Kidney (tissue), 14 donors: Measurements from ENCODE around the gene FRMD4A. TPM values are rescaled to one million over a fixed set of nuclear protein-coding genes. Genes with fewer than 3 reads are reported as not detected.

Experiments used
- DNase-seq, 5 donors: peaks; one replicate each; pipeline ENCODE4 v3.0.0-alpha.2; 2013 to 2020
- FAIRE-seq: peaks from 2 replicates; lab custom pipeline; 2012; peaks lifted over from hg19 to GRCh38; lab: Jason Lieb, UNC
- H3K27ac ChIP-seq, 2 donors: one replicate each; pipeline ENCODE4 v1.7.0; 2013; ENCODE audit warnings: low read depth in 2 of 2, low read length in 2 of 2, inconsistent platforms in 1 of 2
- H3K27me3 ChIP-seq: one replicate; pipeline ENCODE4 v1.7.1; 2013; ENCODE audit warnings: low read length, inconsistent platforms; ENCODE audit not compliant: control insufficient read depth, insufficient read depth
- H3K36me3 ChIP-seq, 3 donors: one replicate each; pipeline versions ENCODE4 v1.7.0 to v1.7.1; 2013; ENCODE audit warnings: low read length in 3 of 3, control low read depth in 1 of 3, inconsistent platforms in 1 of 3; ENCODE audit not compliant: insufficient read depth in 3 of 3, control insufficient read depth in 2 of 3
- H3K4me1 ChIP-seq, 3 donors: one replicate each; pipeline versions ENCODE4 v1.7.0 to v1.7.1; 2013; ENCODE audit warnings: low read length in 3 of 3, inconsistent platforms in 1 of 3, low read depth in 1 of 3; ENCODE audit not compliant: control insufficient read depth in 2 of 3, insufficient read depth in 2 of 3
- H3K4me3 ChIP-seq, 3 donors: one replicate each; pipeline versions ENCODE4 v1.7.0 to v1.8.1; 2013; ENCODE audit warnings: low read length in 3 of 3, control low read depth in 1 of 3, inconsistent platforms in 1 of 3
- H3K9ac ChIP-seq, 3 donors: one replicate each; pipeline versions ENCODE4 v1.7.0 to v1.7.1; 2013; ENCODE audit warnings: low read length in 3 of 3, control low read depth in 1 of 3, inconsistent platforms in 1 of 3
- H3K9me3 ChIP-seq, 3 donors: one replicate each; pipeline versions ENCODE4 v1.7.0 to v1.7.1; 2013; ENCODE audit warnings: low read length in 3 of 3, control low read depth in 1 of 3, inconsistent platforms in 1 of 3; ENCODE audit not compliant: control insufficient read depth in 2 of 3, insufficient read depth in 1 of 3
- CTCF ChIP-seq: IDR thresholded peaks from 3 replicates; pipeline ENCODE4 v1.5.1; 2012; ENCODE audit warnings: mild to moderate bottlenecking, moderate library complexity, borderline replicate concordance; ENCODE audit not compliant: insufficient read depth; ENCODE audit errors: extremely low read depth
- intact Hi-C: fragments of 100-400 bp; cut with DNase I; formaldehyde crosslinking; loops from one replicate; pipeline ENCODE4 v1.11.1; 2022
- polyA plus RNA-seq: library from polyadenylated mRNA; stranded (reverse); fragments of 350-450 nt; fragmentation: Illumina TruSeq; extraction: RNeasy Lipid Tissue Mini Kit (QIAGEN cat#74804); gene quantifications from one replicate; pipeline ENCODE4 v1.2.3, GENCODE V29; 2014; ENCODE audit warnings: low read depth, low replicate concordance; ENCODE audit not compliant: insufficient read depth
- total RNA-seq: library from RNA; stranded (reverse); fragmentation: NEBNext Ultra II Directional; extraction: Animal tissue kit (Norgen Biotek cat#: 25700); gene quantifications from one replicate; pipeline ENCODE4 v1.2.1, GENCODE V29; 2021
- donor health status: control.
- donor health status: control.
- donor health status: control.
- donor health status: control.
- donor health status: control.
- donor health status: DM: yes; HTN: yes; CAD: no.
- donor health status: Normal renal cell carcinoma (clear cell type).

The FRMD4A gene
- total and polyA plus RNA-seq, 2 donors from 2014 or later, result 16.0 to 68.2 TPM

GRCh38 chr10:14181567-14181936 lies 149.2 kb downstream of the FRMD4A start:
- intact Hi-C loops, result no loop called here
- H3K4me1 ChIP-seq, result no peaks in the 10 kb centered on the region
- H3K4me3 ChIP-seq, result no peak overlapping the region
- FAIRE-seq (no peak), DNase-seq (no peak)
- no peaks in the 10 kb centered on the region for H3K36me3 ChIP-seq
- H3K27ac ChIP-seq, result no peak overlapping the region
- no peak overlapping the region for H3K9ac ChIP-seq
- no peaks in the 10 kb centered on the region for H3K9me3 ChIP-seq
- no peak for TF ChIP-seq CTCF
- no peaks in the 10 kb centered on the region for H3K27me3 ChIP-seq

- no peak overlapping the region for H3K9ac ChIP-seq
- no peak for TF ChIP-seq CTCF
- H3K4me3 ChIP-seq, result no peak overlapping the region
- no peaks in the 10 kb centered on the region for H3K36me3 ChIP-seq
- H3K27me3 ChIP-seq, result no peaks in the 10 kb centered on the region
- no peaks in the 10 kb centered on the region for H3K4me1 ChIP-seq
- peak in 1 of 5 donors; percentile 44 for DNase-seq
- no peaks in the 10 kb centered on the region for H3K9me3 ChIP-seq
- H3K27ac ChIP-seq, result no peak overlapping the region
- FAIRE-seq, result no peak
- intact Hi-C loops, result no loop called here
Observed at GRCh38 chr10:14180911-14181566, 149.7 kb downstream of the FRMD4A start.

GRCh38 chr10:14179251-14179650 lies 151.5 kb downstream of the FRMD4A start:
- FAIRE-seq, result no peak

More at GRCh38 chr10:14179251-14179650, 151.5 kb downstream of the FRMD4A start:
- TF ChIP-seq CTCF, result no peak
- intact Hi-C loops, result no loop called here
- no peak overlapping the region for H3K4me3 ChIP-seq
- no peaks in the 10 kb centered on the region for H3K4me1 ChIP-seq
- H3K9me3 ChIP-seq, result no peaks in the 10 kb centered on the region
- H3K9ac ChIP-seq, result no peak overlapping the region
- no peak overlapping the region for H3K27ac ChIP-seq
- no peaks in the 10 kb centered on the region for H3K36me3 ChIP-seq
- H3K27me3 ChIP-seq, result no peaks in the 10 kb centered on the region
- DNase-seq, result no peak
